ENCODE data around the gene ENPP1. TPM values are rescaled to one million over a fixed set of nuclear protein-coding genes. Genes with fewer than 3 reads are reported as not detected.
"Not testable (repeated sequence)": the region's sequence is repeated elsewhere in the genome, so short reads cannot be mapped to it uniquely, and the experiment has no call there.

The ENPP1 gene
- total and polyA plus RNA-seq, 7 experiments from 2014 or later, result 0.07 to 0.69 (median 0.21) TPM; not detected in 3

GRCh38 chr6:131894493-131895424 lies 86.9 kb downstream of the ENPP1 start:
- peaks cover 4 to 35% (median 17%) of the 10 kb centered on the region in 5 donors for H3K27me3 Mint-ChIP-seq
- intact Hi-C loops (cut with micrococcal nuclease), result no loop called here
- Histone ChIP-seq H3K4me3 (ENCODE audit: low read length) (no peak overlapping the region), H3K36me3 (ENCODE audit: control insufficient read depth in 2 of 3, insufficient read depth in 3 of 3, low read length in 3 of 3) (no peaks in the 10 kb centered on the region), H3K9me3 (ENCODE audit: control insufficient read depth in 2 of 3, low read length in 3 of 3) (no peaks in the 10 kb centered on the region), H3K27me3 (ENCODE audit: control insufficient read depth in 2 of 2, insufficient read depth in 2 of 2, low read length in 2 of 2) (no peaks in the 10 kb centered on the region), H3K27ac (ENCODE audit: low read depth, low read length) (no peak overlapping the region), H3K4me1 (ENCODE audit: control insufficient read depth in 2 of 2, insufficient read depth in 2 of 2, low read length in 2 of 2) (no peaks in the 10 kb centered on the region)
- ATAC-seq, result no peak
- peaks cover 0 to 4% (median 0%) of the 10 kb centered on the region in 5 donors for H3K36me3 Mint-ChIP-seq
- no peak overlapping the region for H3K27ac Mint-ChIP-seq
- ChIA-PET CTCF (no interaction called here), POLR2A (no interaction called here)
- H3K4me3 Mint-ChIP-seq, result no peak overlapping the region
- no peak for DNase-seq
- peaks cover 0 to 16% (median 5%) of the 10 kb centered on the region in 11 donors for H3K9me3 Mint-ChIP-seq
- peaks cover 0 to 5% (median 0%) of the 10 kb centered on the region in 7 donors for H3K4me1 Mint-ChIP-seq

GRCh38 chr6:131897050-131897435 lies 89.2 kb downstream of the ENPP1 start:
- Histone ChIP-seq H3K27ac (ENCODE audit: low read depth, low read length) (no peak overlapping the region), H3K4me3 (ENCODE audit: low read length) (no peak overlapping the region), H3K9me3 (ENCODE audit: control insufficient read depth in 2 of 3, low read length in 3 of 3) (no peaks in the 10 kb centered on the region), H3K4me1 (ENCODE audit: control insufficient read depth in 2 of 2, insufficient read depth in 2 of 2, low read length in 2 of 2) (no peaks in the 10 kb centered on the region), H3K36me3 (ENCODE audit: control insufficient read depth in 2 of 3, insufficient read depth in 3 of 3, low read length in 3 of 3) (no peaks in the 10 kb centered on the region), H3K27me3 (ENCODE audit: control insufficient read depth in 2 of 2, insufficient read depth in 2 of 2, low read length in 2 of 2) (no peaks in the 10 kb centered on the region)
- peaks cover 0 to 5% (median 0%) of the 10 kb centered on the region in 7 donors for H3K4me1 Mint-ChIP-seq
- intact Hi-C loops (cut with micrococcal nuclease), result no loop called here
- no peak overlapping the region for H3K4me3 Mint-ChIP-seq
- ChIA-PET CTCF (no interaction called here), POLR2A (no interaction called here)
- no peak for DNase-seq
- no peak for ATAC-seq
- peaks cover 0 to 4% (median 0%) of the 10 kb centered on the region in 5 donors for H3K36me3 Mint-ChIP-seq
- no peak overlapping the region for H3K27ac Mint-ChIP-seq
- peaks cover 0 to 16% (median 5%) of the 10 kb centered on the region in 11 donors for H3K9me3 Mint-ChIP-seq
- H3K27me3 Mint-ChIP-seq, result peaks cover 7 to 33% (median 13%) of the 10 kb centered on the region in 5 donors

GRCh38 chr6:131897621-131898020 lies 89.8 kb downstream of the ENPP1 start:
- Histone ChIP-seq H3K36me3 (ENCODE audit: control insufficient read depth in 2 of 3, insufficient read depth in 3 of 3, low read length in 3 of 3) (no peaks in the 10 kb centered on the region), H3K4me3 (ENCODE audit: low read length) (no peak overlapping the region), H3K27me3 (ENCODE audit: control insufficient read depth in 2 of 2, insufficient read depth in 2 of 2, low read length in 2 of 2) (no peaks in the 10 kb centered on the region), H3K9me3 (ENCODE audit: control insufficient read depth in 2 of 3, low read length in 3 of 3) (no peaks in the 10 kb centered on the region), H3K27ac (ENCODE audit: low read depth, low read length) (no peak overlapping the region), H3K4me1 (ENCODE audit: control insufficient read depth in 2 of 2, insufficient read depth in 2 of 2, low read length in 2 of 2) (no peaks in the 10 kb centered on the region)
- Mint-ChIP-seq H3K27ac (no peak overlapping the region), H3K36me3 (peaks cover 0 to 4% (median 0%) of the 10 kb centered on the region in 5 donors), H3K4me1 (peaks cover 0 to 5% (median 0%) of the 10 kb centered on the region in 7 donors), H3K27me3 (peaks cover 9 to 31% (median 17%) of the 10 kb centered on the region in 5 donors), H3K4me3 (no peak overlapping the region), H3K9me3 (peaks cover 0 to 16% (median 5%) of the 10 kb centered on the region in 11 donors)
- DNase-seq (no peak), ATAC-seq (no peak)
- POLR2A ChIA-PET, result no interaction called here
- CTCF ChIA-PET, result no interaction called here
- intact Hi-C loops (cut with micrococcal nuclease), result no loop called here

GRCh38 chr6:131898718-131899117 lies 90.9 kb downstream of the ENPP1 start:
- Histone ChIP-seq H3K4me3 (ENCODE audit: low read length) (no peak overlapping the region), H3K9me3 (ENCODE audit: control insufficient read depth in 2 of 3, low read length in 3 of 3) (no peaks in the 10 kb centered on the region), H3K36me3 (ENCODE audit: control insufficient read depth in 2 of 3, insufficient read depth in 3 of 3, low read length in 3 of 3) (no peaks in the 10 kb centered on the region), H3K4me1 (ENCODE audit: control insufficient read depth in 2 of 2, insufficient read depth in 2 of 2, low read length in 2 of 2) (no peaks in the 10 kb centered on the region), H3K27ac (ENCODE audit: low read depth, low read length) (no peak overlapping the region), H3K27me3 (ENCODE audit: control insufficient read depth in 2 of 2, insufficient read depth in 2 of 2, low read length in 2 of 2) (no peaks in the 10 kb centered on the region)
- peaks cover 9 to 39% (median 18%) of the 10 kb centered on the region in 5 donors for H3K27me3 Mint-ChIP-seq
- no peak overlapping the region for H3K27ac Mint-ChIP-seq
- ATAC-seq (no peak), DNase-seq (no peak)
- peaks cover 0 to 16% (median 5%) of the 10 kb centered on the region in 11 donors for H3K9me3 Mint-ChIP-seq
- intact Hi-C loops (cut with micrococcal nuclease), result no loop called here
- peaks cover 0 to 4% (median 0%) of the 10 kb centered on the region in 5 donors for H3K36me3 Mint-ChIP-seq
- POLR2A ChIA-PET, result no interaction called here
- no peak overlapping the region for H3K4me3 Mint-ChIP-seq
- CTCF ChIA-PET, result no interaction called here
- peaks cover 0 to 5% (median 0%) of the 10 kb centered on the region in 7 donors for H3K4me1 Mint-ChIP-seq

GRCh38 chr6:131900231-131900630 lies 92.4 kb downstream of the ENPP1 start:
- Mint-ChIP-seq H3K27me3 (peaks cover 9 to 34% (median 16%) of the 10 kb centered on the region in 5 donors), H3K27ac (no peak overlapping the region), H3K4me3 (no peak overlapping the region), H3K36me3 (peaks cover 0 to 4% (median 0%) of the 10 kb centered on the region in 5 donors), H3K4me1 (peaks cover 0 to 1% (median 0%) of the 10 kb centered on the region in 7 donors), H3K9me3 (peaks cover 0 to 16% (median 5%) of the 10 kb centered on the region in 11 donors)
- H3K4me1 ChIP-seq (ENCODE audit: control insufficient read depth in 2 of 2, insufficient read depth in 2 of 2, low read length in 2 of 2), result no peaks in the 10 kb centered on the region
- no peaks in the 10 kb centered on the region for H3K9me3 ChIP-seq (ENCODE audit: control insufficient read depth in 2 of 3, low read length in 3 of 3)
- no peaks in the 10 kb centered on the region for H3K36me3 ChIP-seq (ENCODE audit: control insufficient read depth in 2 of 3, insufficient read depth in 3 of 3, low read length in 3 of 3)
- DNase-seq (no peak), ATAC-seq (no peak)
- no peak overlapping the region for H3K27ac ChIP-seq (ENCODE audit: low read depth, low read length)
- ChIA-PET CTCF (no interaction called here), POLR2A (no interaction called here)
- intact Hi-C loops (cut with micrococcal nuclease), result no loop called here
- H3K4me3 ChIP-seq (ENCODE audit: low read length), result no peak overlapping the region
- no peaks in the 10 kb centered on the region for H3K27me3 ChIP-seq (ENCODE audit: control insufficient read depth in 2 of 2, insufficient read depth in 2 of 2, low read length in 2 of 2)

- POLR2A ChIA-PET, result interaction anchor here (0.7 kb wide), 1 partner anchor 88 kb away, joined by 3 read pairs; no protein-coding TSS in a partner anchor
- intact Hi-C loops (cut with micrococcal nuclease); H3K4me3 Mint-ChIP-seq; CTCF ChIA-PET; H3K36me3 Mint-ChIP-seq; H3K4me1 Mint-ChIP-seq; DNase-seq; H3K36me3 ChIP-seq (ENCODE audit: control insufficient read depth in 2 of 3, insufficient read depth in 3 of 3, low read length in 3 of 3); H3K9me3 ChIP-seq (ENCODE audit: control insufficient read depth in 2 of 3, low read length in 3 of 3); H3K27ac Mint-ChIP-seq; ATAC-seq; H3K27ac ChIP-seq (ENCODE audit: low read depth, low read length); H3K4me1 ChIP-seq (ENCODE audit: control insufficient read depth in 2 of 2, insufficient read depth in 2 of 2, low read length in 2 of 2); H3K27me3 ChIP-seq (ENCODE audit: control insufficient read depth in 2 of 2, insufficient read depth in 2 of 2, low read length in 2 of 2); H3K4me3 ChIP-seq (ENCODE audit: low read length): not testable (repeated sequence)
- peaks cover 8 to 28% (median 11%) of the 10 kb centered on the region in 5 donors for H3K27me3 Mint-ChIP-seq
- H3K9me3 Mint-ChIP-seq, result peaks cover 0 to 16% (median 5%) of the 10 kb centered on the region in 11 donors
Measured at GRCh38 chr6:131901326-131901873, 93.6 kb downstream of the ENPP1 start.

Measured in naive thymus-derived CD4-positive, alpha-beta T cell (primary cell).